HepG2 (cell line): ENCODE results near the gene CPT1C. TPM values are rescaled to one million over a fixed set of nuclear protein-coding genes. Genes with fewer than 3 reads are reported as not detected.

Experiments
- ATAC-seq: fragments of 200-7000 bp; cut with Tn5 transposase; 3 replicates; pipeline ENCODE4 v1.9.1; 2020; ENCODE audit warnings: mild to moderate bottlenecking, moderate library complexity
- BruUV-seq: library from RNA; stranded (reverse); fragments of 400-500 nt; replicated peaks from 2 replicates; lab custom pipeline; 2021; lab: Mats Ljungman, UMichigan
- CTCF ChIA-PET: fragments of 300-600 bp; formaldehyde crosslinking; extraction: SDS; loops from one replicate; lab custom pipeline; 2021; ENCODE audit warnings: low total read pairs, inconsistent platforms, low intra/inter-chr PET ratio; lab: Yijun Ruan, JAX
- POLR2A ChIA-PET: fragments of 350-600 bp; sonication (Branson Sonifier 250); formaldehyde crosslinking; loops from one replicate; lab custom pipeline; 2020; ENCODE audit warnings: antibody characterized with exemption, inconsistent platforms; lab: Yijun Ruan, JAX
- DNase-seq: peaks from one replicate; pipeline ENCODE4 v3.0.0-alpha.2; 2015; ENCODE audit warnings: low spot score
- FAIRE-seq: peaks from 3 replicates; lab custom pipeline; 2011; peaks lifted over from hg19 to GRCh38; lab: Jason Lieb, UNC
- H2AFZ ChIP-seq: one replicate; pipeline ENCODE4 v1.6.1; 2011; ENCODE audit warnings: low read length, inconsistent platforms
- H3K27ac ChIP-seq: fragments of 300-600 bp; 3 replicates; pipeline ENCODE4 v1.8.0; 2011; ENCODE audit warnings: mixed run types, mild to moderate bottlenecking, mixed read lengths, low read length, inconsistent platforms; ENCODE audit not compliant: insufficient read depth; ENCODE audit errors: extremely low read length
- H3K27me3 ChIP-seq, 2 experiments: fragments of 200-600 bp in 1 of 2; 2 replicates in 1 of 2; 3 replicates in 1 of 2; pipeline versions ENCODE4 v1.6.0 to v1.8.0; 2011; ENCODE audit warnings: low read length in 2 of 2, mild to moderate bottlenecking in 2 of 2, moderate library complexity in 2 of 2, inconsistent platforms in 1 of 2; ENCODE audit not compliant: insufficient read depth in 2 of 2, control insufficient read depth in 1 of 2
- H3K36me3 ChIP-seq, 2 experiments: fragments of 200-600 bp in 1 of 2; replicated peaks in 1 of 2; 2 replicates in 1 of 2; 3 replicates in 1 of 2; pipeline versions ENCODE4 v1.5.1 to v1.8.0; 2011; ENCODE audit warnings: low read length in 2 of 2, inconsistent platforms in 1 of 2; ENCODE audit not compliant: insufficient read depth in 2 of 2, control insufficient read depth in 1 of 2
- H3K4me1 ChIP-seq: 2 replicates; pipeline ENCODE4 v1.5.1; 2012; ENCODE audit warnings: low read length, inconsistent platforms; ENCODE audit not compliant: insufficient read depth
- H3K4me2 ChIP-seq: 2 replicates; pipeline ENCODE4 v1.6.0; 2011; ENCODE audit warnings: low read depth, low read length, inconsistent platforms
- H3K4me3 ChIP-seq, 3 experiments: fragments of 200-600 bp in 1 of 3; sonication (generic), shearing (Covaris generic) in 1 of 3; replicated peaks in 1 of 3; 2 replicates each; pipeline ENCODE4 v1.5.1; 2011 to 2016; ENCODE audit warnings: low read length in 3 of 3, inconsistent platforms in 2 of 3, low read depth in 2 of 3, mild to moderate bottlenecking in 2 of 3, control low read depth in 1 of 3, mixed read lengths in 1 of 3; ENCODE audit not compliant: insufficient read depth in 1 of 3
- H3K79me2 ChIP-seq: one replicate; pipeline ENCODE4 v1.6.1; 2011; ENCODE audit warnings: low read length, inconsistent platforms; ENCODE audit not compliant: insufficient read depth
- H3K9ac ChIP-seq: 2 replicates; pipeline ENCODE4 v1.6.0; 2011; ENCODE audit warnings: mild to moderate bottlenecking, low read depth, low read length, inconsistent platforms; ENCODE audit not compliant: insufficient read depth
- H3K9me3 ChIP-seq: 2 replicates; pipeline ENCODE4 v1.5.1; 2012; ENCODE audit warnings: mild to moderate bottlenecking, low read length
- H4K20me1 ChIP-seq: 2 replicates; pipeline ENCODE4 v1.6.0; 2011; ENCODE audit warnings: inconsistent platforms, mild to moderate bottlenecking, low read length, moderate library complexity; ENCODE audit not compliant: insufficient read depth
- GTF3A ChIP-seq: sonication (generic); formaldehyde crosslinking; conservative IDR thresholded peaks from 2 replicates; pipeline ENCODE4 v1.4.0; 2020; ENCODE audit warnings: mild to moderate bottlenecking, missing genetic modification reagents
- HNRNPL ChIP-seq: fragments of 200-400 bp; formaldehyde crosslinking; IDR thresholded peaks from 2 replicates; pipeline ENCODE4 v1.6.1; 2017; ENCODE audit warnings: mild to moderate bottlenecking, low read depth, low read length
- ZNF430 ChIP-seq: sonication (generic); formaldehyde crosslinking; IDR thresholded peaks from 2 replicates; pipeline ENCODE4 v1.9.0; 2021; ENCODE audit warnings: mild to moderate bottlenecking, missing genetic modification reagents
- ZNF564 ChIP-seq: sonication (generic); formaldehyde crosslinking; IDR thresholded peaks from 2 replicates; pipeline ENCODE4 v1.8.1; 2023; ENCODE audit warnings: mild to moderate bottlenecking, missing genetic modification reagents
- ZNF724P ChIP-seq: sonication (generic); formaldehyde crosslinking; IDR thresholded peaks from 2 replicates; pipeline ENCODE4 v1.8.0; 2022; ENCODE audit warnings: missing genetic modification reagents, borderline replicate concordance
- WGBS: methylation state at CpG from one replicate; pipeline ENCODE4 v1.1.6; 2017; ENCODE audit warnings: low lambda C conversion rate; 5-methylcytosine and 5-hydroxymethylcytosine counted together
- in situ Hi-C: cut with HindIII; loops from 2 replicates; pipeline ENCODE4 v1.10.0; 2017; ENCODE audit warnings: low pct_unique_long_range_greater_than_20kb; ENCODE audit not compliant: extremely low pct_ligation_motif_present
- intact Hi-C: fragments of 100-400 bp; cut with micrococcal nuclease; formaldehyde crosslinking; loops from one replicate; pipeline ENCODE4 v1.10.0; 2022; ENCODE audit not compliant: unreplicated experiment
- polyA plus RNA-seq, 8 experiments: library from polyadenylated mRNA; depleted of rRNA in 3 of 8; stranded (reverse) in 7 of 8; unstranded in 1 of 8; fragments of >200 nt; fragmentation: Illumina TruSeq in 4 of 8; extraction: Trizol in 4 of 8; gene quantifications; 2 replicates each; pipeline versions ENCODE4 v1.2.1 to v1.2.3, GENCODE V29; 2011 to 2016; ENCODE audit warnings: low read depth in 4 of 8, missing spikeins in 1 of 8, mixed read lengths in 1 of 8; ENCODE audit not compliant: insufficient read depth in 1 of 8
- total RNA-seq, 5 experiments: library from RNA; depleted of rRNA; stranded (reverse); fragments of >200 nt; fragmentation: Illumina TruSeq; extraction: Trizol; gene quantifications; 2 replicates each; pipeline ENCODE4 v1.2.3, GENCODE V29; 2016; ENCODE audit warnings: low read depth in 1 of 5
- TF ChIP-seq, protein P1 (sequence below): sonication (generic); formaldehyde crosslinking; IDR thresholded peaks from 2 replicates; pipeline ENCODE4 v1.4.0; 2020; ENCODE audit warnings: missing genetic modification reagents

CPT1C gene
- total and polyA plus RNA-seq, 2 of the 13 experiments (the other 11 are each of a cell fraction or from before 2014, with no cell fraction given) = 0.18 TPM; not detected in 1

DNA sequence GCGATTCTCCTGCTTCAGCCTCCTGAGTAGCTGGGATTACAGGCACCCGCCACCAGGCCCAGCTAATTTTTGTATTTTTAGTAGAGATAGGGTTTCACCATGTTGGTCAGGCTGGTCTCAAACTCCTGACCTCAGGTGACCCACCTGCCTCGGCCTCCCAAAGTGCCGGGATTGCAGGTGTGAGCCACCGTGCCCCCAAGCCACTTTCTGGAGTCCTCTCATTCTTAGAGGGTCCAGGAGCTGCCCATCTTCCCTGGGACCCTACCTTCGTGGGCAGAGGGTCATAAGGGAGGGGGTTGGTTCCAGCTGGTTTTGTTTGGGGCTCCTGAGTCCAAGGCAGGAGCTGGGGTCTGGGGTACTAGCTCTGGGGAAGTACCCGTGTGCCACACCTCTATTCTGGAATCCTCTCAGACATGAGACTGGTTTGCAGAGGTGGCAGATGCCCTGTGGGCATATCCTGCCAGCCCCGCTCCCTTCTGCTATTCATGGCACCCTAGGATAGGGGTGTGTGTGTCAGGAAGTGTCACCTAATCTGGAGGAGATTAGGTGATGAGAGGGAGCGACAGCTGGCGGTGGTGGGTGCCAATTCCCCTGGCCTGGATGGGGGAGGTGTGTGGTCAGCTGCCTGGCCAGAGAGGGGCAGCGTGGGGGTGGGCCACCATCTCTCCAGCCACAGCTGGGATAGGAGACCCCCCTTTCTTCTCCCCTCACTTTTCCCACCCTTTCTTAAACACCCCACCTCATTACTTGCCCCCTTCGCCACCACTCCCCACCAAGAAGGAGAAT is 11.7 kb upstream of the CPT1C start:
- H3K9ac ChIP-seq = no peak overlapping the region
- H4K20me1 ChIP-seq = peaks cover 37% of the 10 kb centered on the region
- peaks cover 42% of the 10 kb centered on the region for H3K79me2 ChIP-seq
- peaks cover 39% of the 10 kb centered on the region for H3K4me1 ChIP-seq
- 80% methylated on average over 9 of the region's 12 CpGs for WGBS
- TF ChIP-seq HNRNPL (0 out of 2 replicates have a peak, but pooled peaks have one; percentile 37), ZNF564 (no peak), GTF3A (CRISPR knock-in tag) (no peak), ZNF430 (no peak), ZNF724P (CRISPR knock-in tag) (no peak)
- TF ChIP-seq, protein P1, sequence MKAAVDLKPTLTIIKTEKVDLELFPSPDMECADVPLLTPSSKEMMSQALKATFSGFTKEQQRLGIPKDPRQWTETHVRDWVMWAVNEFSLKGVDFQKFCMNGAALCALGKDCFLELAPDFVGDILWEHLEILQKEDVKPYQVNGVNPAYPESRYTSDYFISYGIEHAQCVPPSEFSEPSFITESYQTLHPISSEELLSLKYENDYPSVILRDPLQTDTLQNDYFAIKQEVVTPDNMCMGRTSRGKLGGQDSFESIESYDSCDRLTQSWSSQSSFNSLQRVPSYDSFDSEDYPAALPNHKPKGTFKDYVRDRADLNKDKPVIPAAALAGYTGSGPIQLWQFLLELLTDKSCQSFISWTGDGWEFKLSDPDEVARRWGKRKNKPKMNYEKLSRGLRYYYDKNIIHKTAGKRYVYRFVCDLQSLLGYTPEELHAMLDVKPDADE (CRISPR knock-in tag) = no peak
- peaks cover 9 to 33% of the 10 kb centered on the region in 2 experiments for H3K36me3 ChIP-seq
- POLR2A ChIA-PET = no interaction called here
- FAIRE-seq (no peak), ATAC-seq (no peak), DNase-seq (no peak)
- in situ Hi-C loops (loop anchor here (10.0 kb wide), 1 partner anchor 84 kb away; the partner anchor contains the start of gene PRR12), intact Hi-C loops (loop anchor here (5.0 kb wide), 1 partner anchor 37 kb away; the partner anchor contains the start of genes RRAS and SCAF1)
- H3K27me3 ChIP-seq = no peaks in the 10 kb centered on the region
- no peak overlapping the region for H3K27ac ChIP-seq
- H3K9me3 ChIP-seq = no peaks in the 10 kb centered on the region
- H3K4me2 ChIP-seq = 0 out of 2 replicates have a peak overlapping the region, but pooled peaks have one; percentile 29
- H2AFZ ChIP-seq = no peak overlapping the region
- no TSS peak for BruUV-seq
- CTCF ChIA-PET = interaction anchor here (1.7 kb wide), 1 partner anchor 109 kb away, joined by 5 read pairs; no protein-coding TSS in a partner anchor
- H3K4me3 ChIP-seq = no peak overlapping the region; a peak in 2 of 6 replicates
